ENCODE results near the gene CX3CR1. TPM values are rescaled to one million over a fixed set of nuclear protein-coding genes. Genes with fewer than 3 reads are reported as not detected.
"Not testable (repeated sequence)": the region's sequence is repeated elsewhere in the genome, so short reads cannot be mapped to it uniquely, and the experiment has no call there.

Gene CX3CR1
- total RNA-seq (2014; rRNA removed; shearing (Covaris generic)), result not detected in 2 replicates

- no peak for DNase-seq (ENCODE audit: low spot score)
Measured at GRCh38 chr3:39279745-39280517, at the start of gene CX3CR1. Gene CX3CR1, minus strand, starts transcription at chr3:39280036. Its CDS starts 13,527 bp downstream, at chr3:39266509.

- DNase-seq (ENCODE audit: low spot score), result no peak
Measured at GRCh38 chr3:39329493-39329892, 49.7 kb upstream of the CX3CR1 start, which contains the start of gene CCR8. Gene CCR8, plus strand, starts transcription at chr3:39329709. Its CDS starts 2,623 bp downstream, at chr3:39332332.

GRCh38 chr3:39327746-39328349 lies 48.0 kb upstream of the CX3CR1 start:
- DNase-seq (ENCODE audit: low spot score), result no peak

GRCh38 chr3:39327053-39327745 lies 47.4 kb upstream of the CX3CR1 start:
- DNase-seq (ENCODE audit: low spot score), result no peak

GRCh38 chr3:39325236-39325635 lies 45.4 kb upstream of the CX3CR1 start:
- no peak for DNase-seq (ENCODE audit: low spot score)

GRCh38 chr3:39323494-39323893 lies 43.7 kb upstream of the CX3CR1 start:
- no peak for DNase-seq (ENCODE audit: low spot score)

GRCh38 chr3:39322936-39323335 lies 43.1 kb upstream of the CX3CR1 start:
- no peak for DNase-seq (ENCODE audit: low spot score)

- not testable (repeated sequence) for DNase-seq (ENCODE audit: low spot score)
Measured at GRCh38 chr3:39322209-39322715, 42.4 kb upstream of the CX3CR1 start.

GRCh38 chr3:39321574-39321983 lies 41.7 kb upstream of the CX3CR1 start:
- DNase-seq (ENCODE audit: low spot score), result not testable (repeated sequence)

GRCh38 chr3:39319249-39319648 lies 39.4 kb upstream of the CX3CR1 start:
- no peak for DNase-seq (ENCODE audit: low spot score)

GRCh38 chr3:39318301-39318700 lies 38.5 kb upstream of the CX3CR1 start:
- DNase-seq (ENCODE audit: low spot score), result peak; percentile 2

GRCh38 chr3:39317571-39318169 lies 37.8 kb upstream of the CX3CR1 start:
- DNase-seq (ENCODE audit: low spot score), result peak; percentile 45

- no peak for DNase-seq (ENCODE audit: low spot score)
Measured at GRCh38 chr3:39315420-39315819, 35.6 kb upstream of the CX3CR1 start.

- DNase-seq (ENCODE audit: low spot score), result no peak
Measured at GRCh38 chr3:39313289-39313688, 33.5 kb upstream of the CX3CR1 start.

- DNase-seq (ENCODE audit: low spot score), result no peak
Measured at GRCh38 chr3:39302178-39302577, 22.3 kb upstream of the CX3CR1 start.

GRCh38 chr3:39299279-39299678 lies 19.4 kb upstream of the CX3CR1 start:
- no peak for DNase-seq (ENCODE audit: low spot score)

- no peak for DNase-seq (ENCODE audit: low spot score)
Measured at GRCh38 chr3:39296197-39297077, 16.6 kb upstream of the CX3CR1 start.

GRCh38 chr3:39295184-39295775 lies 15.4 kb upstream of the CX3CR1 start:
- no peak for DNase-seq (ENCODE audit: low spot score)

- DNase-seq (ENCODE audit: low spot score), result no peak
Measured at GRCh38 chr3:39294446-39295183, 14.8 kb upstream of the CX3CR1 start.

- no peak for DNase-seq (ENCODE audit: low spot score)
Measured at GRCh38 chr3:39292961-39293360, 13.1 kb upstream of the CX3CR1 start.
